Measurements from ENCODE around the gene CD14.

CD14 gene

DNA sequence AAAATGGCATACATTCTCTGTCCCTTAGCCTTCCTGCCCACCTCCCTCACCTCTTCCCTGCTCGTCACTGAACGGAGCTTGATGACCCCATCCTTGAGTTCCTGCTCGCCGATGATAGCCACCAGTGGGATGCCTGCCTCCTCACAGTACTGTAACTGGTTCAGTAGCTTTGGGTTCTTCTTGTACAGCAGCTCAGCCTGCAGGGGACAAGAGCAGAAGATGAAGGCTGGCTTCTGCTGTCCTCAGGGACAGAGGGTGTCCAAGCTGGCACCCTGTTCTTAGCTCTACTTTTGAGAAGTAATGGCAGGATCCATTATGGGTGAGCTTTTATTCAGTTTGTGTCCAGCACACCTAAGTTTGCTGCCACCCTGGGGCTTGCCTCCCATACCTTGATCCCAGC is 41.7 kb upstream of the CD14 start (continued):
- TF ChIP-seq GLIS2 (tag by site-specific recombination; IDR thresholded peaks at IDR 0.05) (no peak), SETDB1 (IDR thresholded peaks at IDR 0.05; ENCODE audit: insufficient read length, low read length) (no peak), HOXA7 (CRISPR knock-in tag; IDR thresholded peaks at IDR 0.05; ENCODE audit: borderline replicate concordance) (no peak), BCL6B (tag by site-specific recombination; IDR thresholded peaks at IDR 0.05) (no peak), ZNF324 (tag by site-specific recombination; IDR thresholded peaks at IDR 0.05) (no peak)
- TF ChIP-seq, protein P1, sequence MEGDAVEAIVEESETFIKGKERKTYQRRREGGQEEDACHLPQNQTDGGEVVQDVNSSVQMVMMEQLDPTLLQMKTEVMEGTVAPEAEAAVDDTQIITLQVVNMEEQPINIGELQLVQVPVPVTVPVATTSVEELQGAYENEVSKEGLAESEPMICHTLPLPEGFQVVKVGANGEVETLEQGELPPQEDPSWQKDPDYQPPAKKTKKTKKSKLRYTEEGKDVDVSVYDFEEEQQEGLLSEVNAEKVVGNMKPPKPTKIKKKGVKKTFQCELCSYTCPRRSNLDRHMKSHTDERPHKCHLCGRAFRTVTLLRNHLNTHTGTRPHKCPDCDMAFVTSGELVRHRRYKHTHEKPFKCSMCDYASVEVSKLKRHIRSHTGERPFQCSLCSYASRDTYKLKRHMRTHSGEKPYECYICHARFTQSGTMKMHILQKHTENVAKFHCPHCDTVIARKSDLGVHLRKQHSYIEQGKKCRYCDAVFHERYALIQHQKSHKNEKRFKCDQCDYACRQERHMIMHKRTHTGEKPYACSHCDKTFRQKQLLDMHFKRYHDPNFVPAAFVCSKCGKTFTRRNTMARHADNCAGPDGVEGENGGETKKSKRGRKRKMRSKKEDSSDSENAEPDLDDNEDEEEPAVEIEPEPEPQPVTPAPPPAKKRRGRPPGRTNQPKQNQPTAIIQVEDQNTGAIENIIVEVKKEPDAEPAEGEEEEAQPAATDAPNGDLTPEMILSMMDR (tag by site-specific recombination; IDR thresholded peaks at IDR 0.05): no peak

- POLR2A ChIA-PET: interaction anchor here (1.2 to 1.4 kb wide), 2 partner anchors 17 to 27 kb away, joined by 10 to 11 read pairs; partner anchors contain the start of genes HARS1, HARS2, IK and NDUFA2
- CTCF ChIA-PET: interaction anchor here (1.0 kb wide), 1 partner anchor 48 kb away, joined by 3 read pairs; no protein-coding TSS in a partner anchor
- H3K9me3 ChIP-seq (ENCODE audit: control insufficient read depth, insufficient read depth, low read depth, low read length): no peaks in the 10 kb centered on the region
- no peaks in the 10 kb centered on the region for H3K4me1 ChIP-seq (ENCODE audit: control insufficient read depth, insufficient read depth, low read length)
- H3K36me3 ChIP-seq (ENCODE audit: control insufficient read depth in 2 of 2, insufficient read depth in 1 of 2, low read length in 2 of 2): peaks cover 23 to 93% of the 10 kb centered on the region in 2 experiments; a peak in 2 of 3 replicates
- no peak overlapping the region for H3K27ac ChIP-seq (ENCODE audit: extremely low read depth, low read depth, low read length)
- no peak for TF ChIP-seq ZIC2 (tag by site-specific recombination; IDR thresholded peaks at IDR 0.05)
- TF ChIP-seq ZNF23 (tag by site-specific recombination; IDR thresholded peaks at IDR 0.05; ENCODE audit: borderline replicate concordance): no peak
- no peak for TF ChIP-seq ZNF221 (tag by site-specific recombination; IDR thresholded peaks at IDR 0.05; ENCODE audit: borderline replicate concordance)
- no peak for TF ChIP-seq ZNF692 (tag by site-specific recombination; IDR thresholded peaks at IDR 0.05)
- no peak for TF ChIP-seq KLF16 (tag by site-specific recombination; IDR thresholded peaks at IDR 0.05)
- no peak for TF ChIP-seq ZBTB48 (tag by site-specific recombination; IDR thresholded peaks at IDR 0.05)
- H3K4me3 ChIP-seq (ENCODE audit: low read depth, low read length): no peak overlapping the region
Measured at GRCh38 chr5:140674211-140674610, 41.2 kb upstream of the CD14 start.

DNA sequence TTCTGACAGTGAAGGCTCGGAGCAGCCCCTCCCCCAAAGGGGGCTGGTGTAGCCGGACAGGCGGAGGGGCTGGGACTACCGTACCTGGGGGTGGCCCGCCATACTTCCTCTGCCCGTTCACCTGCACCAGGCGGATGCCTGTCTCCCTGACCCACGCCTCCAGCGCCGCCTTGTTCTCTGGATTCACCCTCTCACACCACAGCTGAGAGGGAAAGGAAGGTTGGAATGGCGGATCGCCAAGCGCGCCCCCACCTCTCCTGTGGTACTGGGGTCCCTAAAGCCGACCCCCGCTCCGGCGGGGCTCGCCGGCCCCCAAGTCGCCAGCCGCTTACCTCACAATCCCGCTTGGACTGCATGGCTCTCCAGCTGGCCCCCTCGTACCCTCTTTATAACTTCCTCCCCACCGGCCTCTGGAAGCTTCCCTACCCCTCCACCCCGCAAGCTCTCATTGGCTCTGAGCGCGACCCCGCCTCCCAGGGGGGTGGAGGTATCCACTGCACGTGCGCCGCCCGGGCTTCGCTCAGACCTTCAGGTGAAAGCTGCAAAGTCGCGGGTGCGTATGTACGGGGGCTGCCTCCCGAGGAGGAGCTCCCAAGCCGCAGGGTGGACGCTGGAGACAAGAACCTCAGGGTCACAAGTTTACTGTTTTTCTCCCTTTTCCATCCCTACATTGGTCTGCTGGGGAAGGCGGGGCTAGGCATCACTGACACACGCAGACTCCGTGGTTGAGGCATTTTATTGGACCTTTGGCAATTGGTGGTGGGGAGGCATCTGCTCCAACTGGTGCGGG is 40.4 kb upstream of the CD14 start, which contains the start of gene DND1:
DND1 (minus strand) TSS at position 390 of the 790 bp plus-strand sequence; CDS start at position 356, 34 bp downstream.
- no peaks in the 10 kb centered on the region for H3K9me3 ChIP-seq (ENCODE audit: control insufficient read depth, insufficient read depth, low read depth, low read length)
- peaks cover 17 to 96% of the 10 kb centered on the region in 2 experiments; a peak in 2 of 3 replicates for H3K36me3 ChIP-seq (ENCODE audit: control insufficient read depth in 2 of 2, insufficient read depth in 1 of 2, low read length in 2 of 2)
- no peak within 1 kb of the TSS for H3K27ac ChIP-seq (ENCODE audit: extremely low read depth, low read depth, low read length)
- H3K4me3 ChIP-seq (ENCODE audit: low read depth, low read length): no peak within 1 kb of the TSS
- TF ChIP-seq ZEB2 (tag by site-specific recombination; IDR thresholded peaks at IDR 0.05): no peak
- no peak for TF ChIP-seq ZNF701 (tag by site-specific recombination; IDR thresholded peaks at IDR 0.05)
- no peak for TF ChIP-seq ZNF514 (tag by site-specific recombination; IDR thresholded peaks at IDR 0.05)
- TF ChIP-seq ZNF354C (tag by site-specific recombination; IDR thresholded peaks at IDR 0.05; ENCODE audit: borderline replicate concordance, low read depth): no peak
- no peak for TF ChIP-seq ZNF133 (tag by site-specific recombination; IDR thresholded peaks at IDR 0.05)
- TF ChIP-seq EGR2 (tag by site-specific recombination; IDR thresholded peaks at IDR 0.05; ENCODE audit: low read depth): no peak
- TF ChIP-seq, protein P2, sequence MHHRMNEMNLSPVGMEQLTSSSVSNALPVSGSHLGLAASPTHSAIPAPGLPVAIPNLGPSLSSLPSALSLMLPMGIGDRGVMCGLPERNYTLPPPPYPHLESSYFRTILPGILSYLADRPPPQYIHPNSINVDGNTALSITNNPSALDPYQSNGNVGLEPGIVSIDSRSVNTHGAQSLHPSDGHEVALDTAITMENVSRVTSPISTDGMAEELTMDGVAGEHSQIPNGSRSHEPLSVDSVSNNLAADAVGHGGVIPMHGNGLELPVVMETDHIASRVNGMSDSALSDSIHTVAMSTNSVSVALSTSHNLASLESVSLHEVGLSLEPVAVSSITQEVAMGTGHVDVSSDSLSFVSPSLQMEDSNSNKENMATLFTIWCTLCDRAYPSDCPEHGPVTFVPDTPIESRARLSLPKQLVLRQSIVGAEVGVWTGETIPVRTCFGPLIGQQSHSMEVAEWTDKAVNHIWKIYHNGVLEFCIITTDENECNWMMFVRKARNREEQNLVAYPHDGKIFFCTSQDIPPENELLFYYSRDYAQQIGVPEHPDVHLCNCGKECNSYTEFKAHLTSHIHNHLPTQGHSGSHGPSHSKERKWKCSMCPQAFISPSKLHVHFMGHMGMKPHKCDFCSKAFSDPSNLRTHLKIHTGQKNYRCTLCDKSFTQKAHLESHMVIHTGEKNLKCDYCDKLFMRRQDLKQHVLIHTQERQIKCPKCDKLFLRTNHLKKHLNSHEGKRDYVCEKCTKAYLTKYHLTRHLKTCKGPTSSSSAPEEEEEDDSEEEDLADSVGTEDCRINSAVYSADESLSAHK (tag by site-specific recombination; IDR thresholded peaks at IDR 0.05): no peak
- TF ChIP-seq, protein P3, sequence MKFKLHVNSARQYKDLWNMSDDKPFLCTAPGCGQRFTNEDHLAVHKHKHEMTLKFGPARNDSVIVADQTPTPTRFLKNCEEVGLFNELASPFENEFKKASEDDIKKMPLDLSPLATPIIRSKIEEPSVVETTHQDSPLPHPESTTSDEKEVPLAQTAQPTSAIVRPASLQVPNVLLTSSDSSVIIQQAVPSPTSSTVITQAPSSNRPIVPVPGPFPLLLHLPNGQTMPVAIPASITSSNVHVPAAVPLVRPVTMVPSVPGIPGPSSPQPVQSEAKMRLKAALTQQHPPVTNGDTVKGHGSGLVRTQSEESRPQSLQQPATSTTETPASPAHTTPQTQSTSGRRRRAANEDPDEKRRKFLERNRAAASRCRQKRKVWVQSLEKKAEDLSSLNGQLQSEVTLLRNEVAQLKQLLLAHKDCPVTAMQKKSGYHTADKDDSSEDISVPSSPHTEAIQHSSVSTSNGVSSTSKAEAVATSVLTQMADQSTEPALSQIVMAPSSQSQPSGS (tag by site-specific recombination; IDR thresholded peaks at IDR 0.05; ENCODE audit: low read depth): no peak
- no peak for TF ChIP-seq KLF16 (tag by site-specific recombination; IDR thresholded peaks at IDR 0.05)
- no peak for TF ChIP-seq ZNF169 (tag by site-specific recombination; IDR thresholded peaks at IDR 0.05)
- TF ChIP-seq ZNF561 (tag by site-specific recombination; IDR thresholded peaks at IDR 0.05; ENCODE audit: borderline replicate concordance): no peak
- no peak for TF ChIP-seq ZNF473 (tag by site-specific recombination; IDR thresholded peaks at IDR 0.05)
- no peaks in the 10 kb centered on the region for H3K4me1 ChIP-seq (ENCODE audit: control insufficient read depth, insufficient read depth, low read length)
- POLR2A ChIA-PET: interaction anchor here (1.0 to 1.6 kb wide), 3 partner anchors 9 to 26 kb away, joined by 3 to 6 read pairs (median 4); partner anchors contain the start of genes HARS1, HARS2, IK and NDUFA2
- CTCF ChIA-PET: interaction anchor here (1.0 kb wide), 1 partner anchor 48 kb away, joined by 3 read pairs; no protein-coding TSS in a partner anchor

Measured in HEK293 (cell line).